Measurements from ENCODE around the gene AHNAK. TPM values are rescaled to one million over a fixed set of nuclear protein-coding genes. Genes with fewer than 3 reads are reported as not detected.

The AHNAK gene
- total RNA-seq (2021) = 71.7 and 73.0 TPM in 2 replicates
- Bru-seq, nascent RNA = percentile 56 among the genes with signal in this experiment
- BruChase-seq, experiment 1, labeled RNA remaining after a 2-hour chase = percentile 85 among the genes with signal in this experiment
- BruChase-seq, experiment 2, labeled RNA remaining after a 6-hour chase = percentile 94 among the genes with signal in this experiment
- long read RNA-seq, transcript AHNAK-201 (6 exons, 1,024 nt) = major isoform, 9 of 14 reads
- long read RNA-seq, partial matches to known transcripts = 0 of 14 reads
- long read RNA-seq, other reads (novel, unspliced or antisense) = 5 of 14 reads

GRCh38 chr11:62546244-62546928, at the start of gene AHNAK:
Gene AHNAK (minus strand): TSS chr11:62546806. CDS start chr11:62536098, 10,708 bp downstream.
- Histone ChIP-seq H3K36me3 (ENCODE audit: insufficient read depth, low read length, poor library complexity, severe bottlenecking) (no peaks in the 10 kb centered on the region), H3K27me3 (replicated peaks; ENCODE audit: insufficient read depth, low read depth, low read length, poor library complexity) (no peaks in the 10 kb centered on the region), H3K4me3 (ENCODE audit: low read depth, low read length, poor library complexity, severe bottlenecking) (peak within 1 kb of the TSS; percentile 66), H3K27ac (ENCODE audit: low read depth, low read length, poor library complexity, severe bottlenecking) (peak within 1 kb of the TSS; percentile 81), H3K4me1 (ENCODE audit: insufficient read depth, low read length, poor library complexity, severe bottlenecking) (peaks cover 41% of the 10 kb centered on the region), H3K9me3 (ENCODE audit: low read depth, low read length, poor library complexity, severe bottlenecking) (no peaks in the 10 kb centered on the region)
- ChIA-PET POLR2A (ENCODE audit: low non-redundant PET) (interaction anchor here (0.6 kb wide), 1 partner anchor 28 kb away, joined by 3 read pairs; no protein-coding TSS in a partner anchor), CTCF (interaction anchor here (1.5 to 5.0 kb wide), 2 partner anchors 14 to 122 kb away, joined by 10 to 71 read pairs; no protein-coding TSS in a partner anchor)
- BruUV-seq (replicated peaks) = no TSS peak
- no peak for TF ChIP-seq EZH2 (IDR thresholded peaks at IDR 0.05; ENCODE audit: borderline replicate concordance, low read depth, low read length, poor library complexity, severe bottlenecking)
- TF ChIP-seq CTCF (conservative IDR thresholded peaks at IDR 0.05; ENCODE audit: low read depth, low read length) = no peak
- DNase-seq (ENCODE audit: low spot score) = peak; percentile 83
- intact Hi-C loops (cut with micrococcal nuclease; ENCODE audit: unreplicated experiment) = loop anchor here (5.0 to 10.0 kb wide), 2 partner anchors 49 to 152 kb away; no protein-coding TSS in a partner anchor

- no peaks in the 10 kb centered on the region for H3K27me3 ChIP-seq (replicated peaks; ENCODE audit: insufficient read depth, low read depth, low read length, poor library complexity)
- CTCF ChIA-PET = no interaction called here
- H3K4me3 ChIP-seq (ENCODE audit: low read depth, low read length, poor library complexity, severe bottlenecking) = no peak overlapping the region
- POLR2A ChIA-PET (ENCODE audit: low non-redundant PET) = no interaction called here
- peaks cover 71% of the 10 kb centered on the region for H3K36me3 ChIP-seq (ENCODE audit: insufficient read depth, low read length, poor library complexity, severe bottlenecking)
- BruUV-seq (replicated peaks) = no TSS peak
- H3K4me1 ChIP-seq (ENCODE audit: insufficient read depth, low read length, poor library complexity, severe bottlenecking) = peaks cover 32% of the 10 kb centered on the region
- no peak overlapping the region for H3K27ac ChIP-seq (ENCODE audit: low read depth, low read length, poor library complexity, severe bottlenecking)
- TF ChIP-seq EZH2 (IDR thresholded peaks at IDR 0.05; ENCODE audit: borderline replicate concordance, low read depth, low read length, poor library complexity, severe bottlenecking) (no peak), CTCF (conservative IDR thresholded peaks at IDR 0.05; ENCODE audit: low read depth, low read length) (no peak)
- intact Hi-C loops (cut with micrococcal nuclease; ENCODE audit: unreplicated experiment) = loop anchor here (10.0 kb wide), 1 partner anchor 260 kb away; no protein-coding TSS in a partner anchor
- H3K9me3 ChIP-seq (ENCODE audit: low read depth, low read length, poor library complexity, severe bottlenecking) = no peaks in the 10 kb centered on the region
- no peak for DNase-seq (ENCODE audit: low spot score)
Measured at GRCh38 chr11:62595124-62595523, 48.5 kb upstream of the AHNAK start.

GRCh38 chr11:62593434-62594044, 46.9 kb upstream of the AHNAK start:
- ChIA-PET CTCF (interaction anchor here (0.6 kb wide), 1 partner anchor 8 kb away, joined by 3 read pairs; the partner anchor contains the start of gene MTA2), POLR2A (ENCODE audit: low non-redundant PET) (no interaction called here)
- no peak overlapping the region for H3K27ac ChIP-seq (ENCODE audit: low read depth, low read length, poor library complexity, severe bottlenecking)
- no peaks in the 10 kb centered on the region for H3K27me3 ChIP-seq (replicated peaks; ENCODE audit: insufficient read depth, low read depth, low read length, poor library complexity)
- H3K4me3 ChIP-seq (ENCODE audit: low read depth, low read length, poor library complexity, severe bottlenecking) = no peak overlapping the region
- DNase-seq (ENCODE audit: low spot score) = peak; percentile 96
- peaks cover 22% of the 10 kb centered on the region for H3K4me1 ChIP-seq (ENCODE audit: insufficient read depth, low read length, poor library complexity, severe bottlenecking)
- intact Hi-C loops (cut with micrococcal nuclease; ENCODE audit: unreplicated experiment) = loop anchor here (5.0 to 10.0 kb wide), 2 partner anchors 114 to 261 kb away; partner anchors contain the start of genes BSCL2 and GNG3
- peak; percentile 90 for TF ChIP-seq CTCF (conservative IDR thresholded peaks at IDR 0.05; ENCODE audit: low read depth, low read length)
- no peak for TF ChIP-seq EZH2 (IDR thresholded peaks at IDR 0.05; ENCODE audit: borderline replicate concordance, low read depth, low read length, poor library complexity, severe bottlenecking)
- H3K36me3 ChIP-seq (ENCODE audit: insufficient read depth, low read length, poor library complexity, severe bottlenecking) = peaks cover 63% of the 10 kb centered on the region
- H3K9me3 ChIP-seq (ENCODE audit: low read depth, low read length, poor library complexity, severe bottlenecking) = no peaks in the 10 kb centered on the region
- BruUV-seq (replicated peaks) = no TSS peak

Measured in A673 (cell line).